Panc1 (cell line): ENCODE results near the gene NHP2. TPM values are rescaled to one million over a fixed set of nuclear protein-coding genes. Genes with fewer than 3 reads are reported as not detected.
A peak's percentile ranks its signal among the peaks of the same experiment; 100 is the strongest.

Experiments
- ATAC-seq: fragments of 200-7000 bp; cut with Tn5 transposase; 2 replicates; pipeline ENCODE4 v1.9.1; 2020; ENCODE audit warnings: mild to moderate bottlenecking, moderate library complexity
- BruUV-seq: library from RNA; stranded (reverse); fragments of 400-500 nt; replicated peaks from 2 replicates; lab custom pipeline; 2021; lab: Mats Ljungman, UMichigan
- CTCF ChIA-PET: fragments of 300-600 bp; sonication (Branson Sonifier 250); formaldehyde crosslinking; loops from one replicate; lab custom pipeline; 2022; ENCODE audit warnings: antibody characterized with exemption; lab: Charles Lee
- POLR2A ChIA-PET: fragments of 300-600 bp; sonication (Branson Sonifier 250); formaldehyde crosslinking; loops from one replicate; lab custom pipeline; 2022; ENCODE audit warnings: antibody characterized with exemption; lab: Charles Lee
- DNase-seq: peaks from one replicate; pipeline ENCODE4 v3.0.0-alpha.2; 2010; ENCODE audit warnings: low read depth, low spot score
- H3K27ac ChIP-seq: 2 replicates; pipeline ENCODE4 v1.5.1; 2011; ENCODE audit warnings: mild to moderate bottlenecking, low read length, inconsistent platforms
- H3K27me3 ChIP-seq: fragments of 200-500 bp; sonication (Bioruptor generic); 2 replicates; pipeline ENCODE4 v1.6.0; 2014; ENCODE audit warnings: low read length, inconsistent platforms; ENCODE audit not compliant: control insufficient read depth, insufficient read depth
- H3K36me3 ChIP-seq: fragments of 200-500 bp; sonication (Bioruptor generic); 2 replicates; pipeline ENCODE4 v1.5.1; 2014; ENCODE audit warnings: inconsistent platforms, mild to moderate bottlenecking, low read length, moderate library complexity; ENCODE audit not compliant: control insufficient read depth, insufficient read depth
- H3K4me1 ChIP-seq: 2 replicates; pipeline ENCODE4 v1.5.1; 2011; ENCODE audit warnings: inconsistent platforms, mild to moderate bottlenecking, low read length, moderate library complexity; ENCODE audit not compliant: control insufficient read depth, insufficient read depth
- H3K4me3 ChIP-seq, 2 experiments: 2 replicates each; pipeline ENCODE4 v1.5.1; 2011 to 2012; ENCODE audit warnings: low read depth in 2 of 2, low read length in 2 of 2, mild to moderate bottlenecking in 2 of 2, inconsistent platforms in 1 of 2, moderate library complexity in 1 of 2
- H3K9me3 ChIP-seq: fragments of 200-500 bp; sonication (Bioruptor generic); 2 replicates; pipeline ENCODE4 v1.5.1; 2014; ENCODE audit warnings: low read depth, mild to moderate bottlenecking, inconsistent platforms, low read length, moderate library complexity; ENCODE audit not compliant: control insufficient read depth, insufficient read depth
- CTCF ChIP-seq: fragments of 450-650 bp; IDR thresholded peaks from 2 replicates; pipeline ENCODE4 v1.5.1; 2017; ENCODE audit warnings: mild to moderate bottlenecking
- POLR2AphosphoS5 ChIP-seq: IDR thresholded peaks from 2 replicates; pipeline ENCODE4 v1.6.1; 2012; ENCODE audit warnings: mild to moderate bottlenecking, low read depth, low read length, moderate library complexity
- REST ChIP-seq, 2 experiments: IDR thresholded peaks; 2 replicates each; pipeline ENCODE4 v1.6.1; 2011 to 2012; ENCODE audit warnings: low read depth in 2 of 2, control low read depth in 1 of 2, low read length in 1 of 2, mild to moderate bottlenecking in 1 of 2, moderate library complexity in 1 of 2; ENCODE audit not compliant: insufficient read depth in 1 of 2
- SIN3A ChIP-seq: IDR thresholded peaks from 2 replicates; pipeline ENCODE4 v1.6.1; 2012; ENCODE audit warnings: low read depth, mild to moderate bottlenecking, low read length, moderate library complexity, borderline replicate concordance; ENCODE audit not compliant: insufficient read depth
- TCF7L2 ChIP-seq: IDR thresholded peaks from 2 replicates; pipeline ENCODE4 v1.6.1; 2011; ENCODE audit warnings: mild to moderate bottlenecking, low read depth, low read length, inconsistent platforms
- in situ Hi-C: cut with HindIII; loops from 2 replicates; pipeline ENCODE4 v1.10.0; 2016; ENCODE audit warnings: low sequenced_read_pairs, low pct_unique_long_range_greater_than_20kb
- intact Hi-C: fragments of 100-400 bp; cut with micrococcal nuclease; formaldehyde crosslinking; loops from one replicate; pipeline ENCODE4 v1.10.0; 2022; ENCODE audit not compliant: unreplicated experiment
- total RNA-seq: library from RNA; stranded (reverse); gene quantifications from one replicate; pipeline ENCODE4 v1.2.1, GENCODE V29; 2021; ENCODE audit not compliant: unreplicated experiment

NHP2 gene
- total RNA-seq, 1 experiment from 2014 or later, result 239 TPM

GRCh38 chr5:178152491-178153444, 917 bp downstream of the NHP2 start:
- TSS peak; percentile 87 for BruUV-seq
- Histone ChIP-seq H3K4me1 (peaks cover 13% of the 10 kb centered on the region), H3K4me3 (peak overlapping the region; percentile 84 to 97), H3K27me3 (no peaks in the 10 kb centered on the region), H3K27ac (peak overlapping the region; percentile 89), H3K36me3 (peaks cover 6% of the 10 kb centered on the region), H3K9me3 (no peaks in the 10 kb centered on the region)
- TF ChIP-seq TCF7L2, result no peak
- TF ChIP-seq CTCF, result no peak
- TF ChIP-seq POLR2AphosphoS5, result no peak
- ChIA-PET CTCF (interaction anchor here (1.3 kb wide), 1 partner anchor 77 kb away, joined by 7 read pairs; no protein-coding TSS in a partner anchor), POLR2A (interaction anchor here (0.8 kb wide), 1 partner anchor 28 kb away, joined by 4 read pairs; no protein-coding TSS in a partner anchor)
- in situ Hi-C loops, result no loop called here
- no peak for DNase-seq
- ATAC-seq, result no peak
- intact Hi-C loops, result no loop called here

- H3K36me3 ChIP-seq, result peaks cover 6% of the 10 kb centered on the region
- H3K4me3 ChIP-seq, result no peak overlapping the region
- H3K27me3 ChIP-seq, result no peaks in the 10 kb centered on the region
- H3K27ac ChIP-seq, result no peak overlapping the region
- ChIA-PET POLR2A (no interaction called here), CTCF (interaction anchor here (0.5 to 0.6 kb wide), 2 partner anchors 63 to 70 kb away, joined by 3 to 7 read pairs; no protein-coding TSS in a partner anchor)
- DNase-seq (no peak), ATAC-seq (no peak)
- intact Hi-C loops (no loop called here), in situ Hi-C loops (no loop called here)
- TF ChIP-seq REST (IDR thresholded peaks at IDR 0.05; ENCODE audit: insufficient read depth in 1 of 2, low read depth in 2 of 2, low read length in 1 of 2) (no peak), CTCF (no peak), SIN3A (no peak), TCF7L2 (no peak), POLR2AphosphoS5 (no peak)
- H3K4me1 ChIP-seq, result peaks cover 13% of the 10 kb centered on the region
- no TSS peak for BruUV-seq
- H3K9me3 ChIP-seq, result no peaks in the 10 kb centered on the region
These were observed 2.5 kb downstream of the NHP2 start for GRCh38 chr5:178150977-178151734.
